Neural cell (in vitro differentiated cells): Measurements from ENCODE around the gene ZNF79.

Source experiments
- CTCF ChIP-seq: fragments of 450-650 bp; IDR thresholded peaks from 2 replicates; pipeline ENCODE4 v1.5.1; 2014; ENCODE audit warnings: antibody characterized with exemption, mild to moderate bottlenecking, moderate library complexity; ENCODE audit not compliant: poor library complexity, severe bottlenecking
- EP300 ChIP-seq: fragments of 450-650 bp; conservative IDR thresholded peaks from 2 replicates; pipeline ENCODE4 v1.6.1; 2014; ENCODE audit warnings: antibody characterized with exemption, mild to moderate bottlenecking, moderate library complexity; ENCODE audit not compliant: poor library complexity, severe bottlenecking
- EZH2 ChIP-seq: fragments of 200-600, 300-800 bp; shearing (Covaris generic), sonication (generic); IDR thresholded peaks from 2 replicates; pipeline ENCODE4 v1.6.1; 2014; ENCODE audit warnings: antibody characterized with exemption, low read length, borderline replicate concordance, mild to moderate bottlenecking; ENCODE audit not compliant: insufficient read depth, poor library complexity, severe bottlenecking
- POLR2AphosphoS5 ChIP-seq: IDR thresholded peaks from 2 replicates; pipeline ENCODE4 v1.6.1; 2012
- RAD21 ChIP-seq: fragments of 450-650 bp; conservative IDR thresholded peaks from 2 replicates; pipeline ENCODE4 v1.6.1; 2014; ENCODE audit warnings: antibody characterized with exemption, mild to moderate bottlenecking, moderate library complexity
- REST ChIP-seq: IDR thresholded peaks from 2 replicates; pipeline ENCODE4 v1.6.1; 2012; ENCODE audit warnings: borderline replicate concordance
- SMC3 ChIP-seq: fragments of 450-650 bp; conservative IDR thresholded peaks from 2 replicates; pipeline ENCODE4 v1.6.1; 2014; ENCODE audit warnings: antibody characterized with exemption, mild to moderate bottlenecking, moderate library complexity; ENCODE audit not compliant: poor library complexity
- TAF1 ChIP-seq: IDR thresholded peaks from 2 replicates; pipeline ENCODE4 v1.6.1; 2012; ENCODE audit warnings: low read depth

- TF ChIP-seq CTCF = no peak
- no peak for TF ChIP-seq RAD21
- no peak for TF ChIP-seq TAF1
- TF ChIP-seq SMC3 = no peak
- no peak for TF ChIP-seq EZH2
- TF ChIP-seq REST = no peak
- TF ChIP-seq EP300 = no peak
- TF ChIP-seq POLR2AphosphoS5 = no peak
Measured at GRCh38 chr9:127407492-127407843, 16.7 kb upstream of the ZNF79 start.
